ENCODE data around the gene KLF11. TPM values are rescaled to one million over a fixed set of nuclear protein-coding genes. Genes with fewer than 3 reads are reported as not detected.
"Not testable (repeated sequence)": the region's sequence is repeated elsewhere in the genome, so short reads cannot be mapped to it uniquely, and the experiment has no call there.

The KLF11 gene
- polyA plus RNA-seq, 4 donors: 1.8 to 11.3 (median 6.2) TPM

- no peak overlapping the region for H3K4me3 ChIP-seq (ENCODE audit: low read depth in 1 of 3, low read length in 3 of 3)
- peaks cover 0 to 31% (median 1%) of the 10 kb centered on the region in 3 donors for H3K4me1 ChIP-seq (ENCODE audit: control insufficient read depth in 3 of 3, insufficient read depth in 2 of 3, low read depth in 1 of 3, low read length in 2 of 3)
- peaks cover 0 to 4% of the 10 kb centered on the region in 2 donors for H3K9me3 ChIP-seq (ENCODE audit: control insufficient read depth in 2 of 2, insufficient read depth in 1 of 2, low read depth in 1 of 2, low read length in 1 of 2)
- peaks cover 0 to 2% (median 0%) of the 10 kb centered on the region in 3 donors for H3K27me3 ChIP-seq (ENCODE audit: control insufficient read depth in 3 of 3, insufficient read depth in 3 of 3, low read length in 3 of 3)
- WGBS, 3 donors: 87 to 94% (median 89%) methylated on average over 16 of the region's 16 CpGs
- no peak for FAIRE-seq
- H3K36me3 ChIP-seq (ENCODE audit: control insufficient read depth in 3 of 3, insufficient read depth in 2 of 3, low read depth in 1 of 3, low read length in 3 of 3): no peaks in the 10 kb centered on the region
- no peak overlapping the region for H3K27ac ChIP-seq (ENCODE audit: low read depth in 1 of 3, low read length in 2 of 3)
- no peak for DNase-seq
Measured at GRCh38 chr2:10027660-10028330, 15.6 kb upstream of the KLF11 start.

DNA sequence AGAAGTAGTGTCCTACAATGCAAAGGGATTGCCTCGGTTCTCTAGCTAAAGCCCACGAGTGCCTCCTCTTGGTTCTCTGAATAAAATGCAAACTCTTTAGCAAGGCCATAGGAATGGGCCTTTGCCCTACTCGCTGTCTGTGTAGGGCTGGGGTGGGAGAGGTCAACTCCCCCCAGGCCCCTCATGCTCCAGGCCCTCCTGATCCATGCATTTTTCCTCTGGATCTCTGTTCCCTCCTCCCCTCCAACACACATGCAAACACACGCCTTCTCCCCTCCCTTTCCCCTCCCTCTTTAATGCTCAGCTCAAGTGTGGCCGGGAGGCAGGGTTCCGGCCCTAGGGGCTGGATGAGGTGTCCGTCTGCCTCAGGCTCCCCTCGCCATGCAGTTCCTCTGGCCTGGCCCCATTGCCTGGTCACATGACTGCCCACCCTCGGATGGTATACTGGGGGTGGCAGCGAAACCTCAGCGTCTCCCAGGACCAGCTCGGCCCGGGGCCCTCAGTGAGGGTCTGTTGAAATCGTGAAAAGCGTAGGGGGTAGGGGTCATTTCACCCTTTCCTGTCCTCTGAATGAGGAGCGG is 14.9 kb upstream of the KLF11 start:
- H3K27me3 ChIP-seq (ENCODE audit: control insufficient read depth in 3 of 3, insufficient read depth in 3 of 3, low read length in 3 of 3): no peaks in the 10 kb centered on the region
- no peak overlapping the region for H3K4me3 ChIP-seq (ENCODE audit: low read depth in 1 of 3, low read length in 3 of 3)
- no peaks in the 10 kb centered on the region for H3K36me3 ChIP-seq (ENCODE audit: control insufficient read depth in 3 of 3, insufficient read depth in 2 of 3, low read depth in 1 of 3, low read length in 3 of 3)
- WGBS, 3 donors: 87 to 89% (median 88%) methylated on average over 16 of the region's 16 CpGs
- H3K27ac ChIP-seq (ENCODE audit: low read depth in 1 of 3, low read length in 2 of 3): peak overlapping the region in 1 of 3 donors; percentile 8
- DNase-seq: peak in 1 of 2 donors; percentile 25
- H3K9me3 ChIP-seq (ENCODE audit: control insufficient read depth in 2 of 2, insufficient read depth in 1 of 2, low read depth in 1 of 2, low read length in 1 of 2): peaks cover 0 to 4% of the 10 kb centered on the region in 2 donors
- no peak for FAIRE-seq
- H3K4me1 ChIP-seq (ENCODE audit: control insufficient read depth in 3 of 3, insufficient read depth in 2 of 3, low read depth in 1 of 3, low read length in 2 of 3): peaks cover 0 to 24% (median 0%) of the 10 kb centered on the region in 3 donors

GRCh38 chr2:10028988-10029874 is 14.1 kb upstream of the KLF11 start:
- Histone ChIP-seq H3K9me3 (ENCODE audit: control insufficient read depth in 2 of 2, insufficient read depth in 1 of 2, low read depth in 1 of 2, low read length in 1 of 2) (peaks cover 0 to 4% of the 10 kb centered on the region in 2 donors), H3K27ac (ENCODE audit: low read depth in 1 of 3, low read length in 2 of 3) (peak overlapping the region in 2 of 3 donors; percentile 36 to 58), H3K4me1 (ENCODE audit: control insufficient read depth in 3 of 3, insufficient read depth in 2 of 3, low read depth in 1 of 3, low read length in 2 of 3) (peaks cover 0 to 21% (median 0%) of the 10 kb centered on the region in 3 donors), H3K27me3 (ENCODE audit: control insufficient read depth in 3 of 3, insufficient read depth in 3 of 3, low read length in 3 of 3) (no peaks in the 10 kb centered on the region), H3K4me3 (ENCODE audit: low read depth in 1 of 3, low read length in 3 of 3) (peak overlapping the region in 1 of 3 donors; percentile 9), H3K36me3 (ENCODE audit: control insufficient read depth in 3 of 3, insufficient read depth in 2 of 3, low read depth in 1 of 3, low read length in 3 of 3) (no peaks in the 10 kb centered on the region)
- FAIRE-seq (no peak), DNase-seq (peak in 1 of 2 donors; percentile 76)
- 39 to 76% (median 53%) methylated on average over 25 to 26 of the region's 26 CpGs for WGBS, 3 donors

GRCh38 chr2:10029875-10030223 is 13.5 kb upstream of the KLF11 start:
- WGBS, 3 donors: 71 to 80% (median 72%) methylated on average over 7 of the region's 7 CpGs
- H3K4me3 ChIP-seq (ENCODE audit: low read depth in 1 of 3, low read length in 3 of 3): no peak overlapping the region
- peaks cover 0 to 4% of the 10 kb centered on the region in 2 donors for H3K9me3 ChIP-seq (ENCODE audit: control insufficient read depth in 2 of 2, insufficient read depth in 1 of 2, low read depth in 1 of 2, low read length in 1 of 2)
- H3K27ac ChIP-seq (ENCODE audit: low read depth in 1 of 3, low read length in 2 of 3): peak overlapping the region in 1 of 3 donors; percentile 58
- H3K27me3 ChIP-seq (ENCODE audit: control insufficient read depth in 3 of 3, insufficient read depth in 3 of 3, low read length in 3 of 3): no peaks in the 10 kb centered on the region
- no peak for FAIRE-seq
- H3K36me3 ChIP-seq (ENCODE audit: control insufficient read depth in 3 of 3, insufficient read depth in 2 of 3, low read depth in 1 of 3, low read length in 3 of 3): no peaks in the 10 kb centered on the region
- peaks cover 0 to 21% (median 0%) of the 10 kb centered on the region in 3 donors for H3K4me1 ChIP-seq (ENCODE audit: control insufficient read depth in 3 of 3, insufficient read depth in 2 of 3, low read depth in 1 of 3, low read length in 2 of 3)
- no peak for DNase-seq

- 14 to 51% (median 38%) methylated on average over 9 of the region's 9 CpGs for WGBS, 3 donors
- H3K27me3 ChIP-seq (ENCODE audit: control insufficient read depth in 3 of 3, insufficient read depth in 3 of 3, low read length in 3 of 3): no peaks in the 10 kb centered on the region
- H3K27ac ChIP-seq (ENCODE audit: low read depth in 1 of 3, low read length in 2 of 3): peak overlapping the region in 1 of 3 donors; percentile 58
- no peak for FAIRE-seq
- H3K9me3 ChIP-seq (ENCODE audit: control insufficient read depth in 2 of 2, insufficient read depth in 1 of 2, low read depth in 1 of 2, low read length in 1 of 2): peaks cover 0 to 4% of the 10 kb centered on the region in 2 donors
- no peaks in the 10 kb centered on the region for H3K36me3 ChIP-seq (ENCODE audit: control insufficient read depth in 3 of 3, insufficient read depth in 2 of 3, low read depth in 1 of 3, low read length in 3 of 3)
- H3K4me3 ChIP-seq (ENCODE audit: low read depth in 1 of 3, low read length in 3 of 3): peak overlapping the region in 1 of 3 donors; percentile 37
- peaks cover 0 to 21% (median 0%) of the 10 kb centered on the region in 3 donors for H3K4me1 ChIP-seq (ENCODE audit: control insufficient read depth in 3 of 3, insufficient read depth in 2 of 3, low read depth in 1 of 3, low read length in 2 of 3)
- peak; percentile 49 to 87 for DNase-seq
Measured at GRCh38 chr2:10030311-10030736, 13.0 kb upstream of the KLF11 start.

- peaks cover 0 to 21% (median 0%) of the 10 kb centered on the region in 3 donors for H3K4me1 ChIP-seq (ENCODE audit: control insufficient read depth in 3 of 3, insufficient read depth in 2 of 3, low read depth in 1 of 3, low read length in 2 of 3)
- H3K4me3 ChIP-seq (ENCODE audit: low read depth in 1 of 3, low read length in 3 of 3): peak overlapping the region in 1 of 3 donors; percentile 37
- DNase-seq; H3K27me3 ChIP-seq (ENCODE audit: control insufficient read depth in 3 of 3, insufficient read depth in 3 of 3, low read length in 3 of 3); H3K9me3 ChIP-seq (ENCODE audit: control insufficient read depth in 2 of 2, insufficient read depth in 1 of 2, low read depth in 1 of 2, low read length in 1 of 2); FAIRE-seq; H3K36me3 ChIP-seq (ENCODE audit: control insufficient read depth in 3 of 3, insufficient read depth in 2 of 3, low read depth in 1 of 3, low read length in 3 of 3): not testable (repeated sequence)
- peak overlapping the region in 1 of 3 donors; percentile 58 for H3K27ac ChIP-seq (ENCODE audit: low read depth in 1 of 3, low read length in 2 of 3)
- 57 to 81% (median 79%) methylated on average over 8 of the region's 8 CpGs for WGBS, 3 donors
Measured at GRCh38 chr2:10030798-10031197, 12.6 kb upstream of the KLF11 start.

GRCh38 chr2:10031886-10032745 is 11.2 kb upstream of the KLF11 start:
- Histone ChIP-seq H3K27me3 (ENCODE audit: control insufficient read depth in 3 of 3, insufficient read depth in 3 of 3, low read length in 3 of 3) (no peaks in the 10 kb centered on the region), H3K36me3 (ENCODE audit: control insufficient read depth in 3 of 3, insufficient read depth in 2 of 3, low read depth in 1 of 3, low read length in 3 of 3) (peaks cover 0 to 14% (median 0%) of the 10 kb centered on the region in 3 donors), H3K27ac (ENCODE audit: low read depth in 1 of 3, low read length in 2 of 3) (no peak overlapping the region), H3K4me3 (ENCODE audit: low read depth in 1 of 3, low read length in 3 of 3) (no peak overlapping the region), H3K9me3 (ENCODE audit: control insufficient read depth in 2 of 2, insufficient read depth in 1 of 2, low read depth in 1 of 2, low read length in 1 of 2) (no peaks in the 10 kb centered on the region), H3K4me1 (ENCODE audit: control insufficient read depth in 3 of 3, insufficient read depth in 2 of 3, low read depth in 1 of 3, low read length in 2 of 3) (peaks cover 0 to 21% (median 0%) of the 10 kb centered on the region in 3 donors)
- WGBS, 3 donors: 90 to 92% (median 92%) methylated on average over 20 of the region's 20 CpGs
- no peak for DNase-seq
- FAIRE-seq: no peak

All from small intestine (tissue), 7 donors.